Naive B cell (primary cell): ENCODE results near the gene COQ3. TPM values are rescaled to one million over a fixed set of nuclear protein-coding genes. Genes with fewer than 3 reads are reported as not detected.
"Not testable (repeated sequence)": the region's sequence is repeated elsewhere in the genome, so short reads cannot be mapped to it uniquely, and the experiment has no call there.

Experiments
- ATAC-seq, 2 donors: fragments of 150-1000 bp; cut with Tn5 transposase; 2 replicates each; pipeline ENCODE4 v1.10.0; 2021; ENCODE audit warnings: low read depth in 2 of 2, mild to moderate bottlenecking in 2 of 2, moderate library complexity in 2 of 2
- DNase-seq: peaks from one replicate; pipeline ENCODE4 v3.0.0; 2022
- H3K27ac Mint-ChIP-seq, 6 donors: one replicate each; pipeline ENCODE4 v1.8.0; 2020 to 2022; ENCODE audit warnings: mild to moderate bottlenecking in 6 of 6, mixed read lengths in 6 of 6, moderate library complexity in 5 of 6, inconsistent platforms in 2 of 6
- H3K27me3 Mint-ChIP-seq, 3 donors: one replicate each; pipeline ENCODE4 v1.8.0; 2021 to 2022; ENCODE audit warnings: mixed read lengths in 3 of 3, mild to moderate bottlenecking in 1 of 3
- H3K36me3 Mint-ChIP-seq, 2 donors: one replicate each; pipeline ENCODE4 v1.8.0; 2020 to 2022; ENCODE audit warnings: mixed read lengths in 2 of 2, inconsistent platforms in 1 of 2, mild to moderate bottlenecking in 1 of 2
- H3K4me1 Mint-ChIP-seq, 3 donors: one replicate each; pipeline ENCODE4 v1.8.0; 2020 to 2022; ENCODE audit warnings: mixed read lengths in 3 of 3, inconsistent platforms in 1 of 3, mild to moderate bottlenecking in 1 of 3, moderate library complexity in 1 of 3
- H3K4me3 Mint-ChIP-seq, 8 donors: one replicate each; pipeline ENCODE4 v1.8.0; 2020 to 2022; ENCODE audit warnings: mild to moderate bottlenecking in 8 of 8, mixed read lengths in 8 of 8, moderate library complexity in 8 of 8, inconsistent platforms in 2 of 8
- H3K9me3 Mint-ChIP-seq, 7 donors: one replicate each; pipeline ENCODE4 v1.8.0; 2020 to 2022; ENCODE audit warnings: mixed read lengths in 7 of 7, mild to moderate bottlenecking in 5 of 7, inconsistent platforms in 2 of 7, moderate library complexity in 1 of 7
- polyA plus RNA-seq, 6 donors: library from polyadenylated mRNA; unstranded; fragments of 300-500 nt; fragmentation: Illumina TruSeq; gene quantifications; one replicate each; pipeline ENCODE4 v1.2.3, GENCODE V29; 2021; ENCODE audit warnings: low read depth in 6 of 6

The COQ3 gene
- polyA plus RNA-seq, 6 donors from 2014 or later = 1.6 to 4.1 (median 3.8) TPM

DNA sequence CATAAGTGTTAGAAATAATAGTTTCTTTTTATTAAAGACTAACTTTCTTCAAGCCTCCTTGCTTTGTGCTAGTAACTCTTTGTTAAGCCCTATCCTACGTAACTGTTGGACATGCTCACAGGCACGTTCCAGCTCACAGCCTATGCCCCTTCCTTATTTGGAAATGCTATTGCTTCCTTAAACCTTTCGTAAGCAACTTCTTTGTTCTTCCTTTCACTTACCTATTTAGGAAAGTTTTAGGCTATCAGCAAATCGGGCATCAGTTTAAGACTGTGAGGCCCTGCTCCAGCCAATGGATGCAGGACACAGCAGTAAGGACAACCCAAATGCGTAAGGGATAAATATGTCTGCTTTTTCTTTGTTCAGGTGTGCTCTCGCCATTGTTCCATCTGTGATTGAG is 58.7 kb downstream of the COQ3 start:
- peaks cover 21 to 43% (median 30%) of the 10 kb centered on the region in 3 donors for H3K27me3 Mint-ChIP-seq
- H3K9me3 Mint-ChIP-seq, H3K27ac Mint-ChIP-seq: not testable (repeated sequence)

DNA sequence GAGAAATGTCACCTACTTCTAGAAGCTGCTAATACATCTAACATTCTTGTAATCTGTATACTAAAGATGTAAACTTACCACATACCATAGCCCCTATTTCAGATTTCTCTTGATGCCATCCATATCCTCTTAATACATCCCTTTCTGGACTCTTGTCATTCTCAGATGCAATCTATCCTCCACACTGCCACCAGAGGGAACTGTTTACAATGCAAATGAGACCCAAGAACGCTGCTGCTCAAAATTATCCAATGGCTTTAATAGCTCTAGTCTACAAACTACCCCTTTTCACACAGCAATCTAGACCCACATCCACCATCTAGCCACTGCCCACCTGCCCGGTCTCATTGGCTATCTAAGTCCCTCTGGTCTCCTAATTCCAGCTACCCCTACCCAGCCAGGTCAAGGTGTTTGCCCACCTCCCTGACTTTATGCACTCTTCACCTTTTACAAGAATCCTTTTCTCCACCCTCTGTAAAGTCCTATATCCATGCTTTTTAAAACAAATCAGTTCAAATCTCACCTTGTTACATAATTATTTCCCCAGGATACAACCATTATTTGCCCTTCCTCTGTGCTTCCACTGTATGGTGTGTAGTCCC is 59.4 kb downstream of the COQ3 start:
- no peak for DNase-seq
- Mint-ChIP-seq H3K9me3 (no peaks in the 10 kb centered on the region), H3K27ac (no peak overlapping the region), H3K4me3 (no peak overlapping the region), H3K27me3 (peaks cover 23 to 41% (median 27%) of the 10 kb centered on the region in 3 donors), H3K36me3 (no peaks in the 10 kb centered on the region), H3K4me1 (peaks cover 0 to 4% (median 0%) of the 10 kb centered on the region in 3 donors)
- peak in 1 of 2 donors; percentile 33 for ATAC-seq

More for the DNA sequence above, 58.7 kb downstream of the COQ3 start:
- not testable (repeated sequence) for H3K4me3 Mint-ChIP-seq, H3K36me3 Mint-ChIP-seq, H3K4me1 Mint-ChIP-seq, ATAC-seq, DNase-seq

GRCh38 chr6:99333068-99333467 is 60.9 kb downstream of the COQ3 start:
- Mint-ChIP-seq H3K36me3 (no peaks in the 10 kb centered on the region), H3K27me3 (peaks cover 11 to 25% (median 12%) of the 10 kb centered on the region in 3 donors), H3K9me3 (no peaks in the 10 kb centered on the region), H3K4me3 (no peak overlapping the region), H3K4me1 (peaks cover 0 to 4% (median 0%) of the 10 kb centered on the region in 3 donors), H3K27ac (no peak overlapping the region)
- ATAC-seq (peak in 1 of 2 donors; percentile 35), DNase-seq (no peak)

- H3K9me3 Mint-ChIP-seq = no peaks in the 10 kb centered on the region
- H3K36me3 Mint-ChIP-seq = no peaks in the 10 kb centered on the region
- DNase-seq (no peak), ATAC-seq (no peak)
- no peak overlapping the region for H3K27ac Mint-ChIP-seq
- H3K27me3 Mint-ChIP-seq = peaks cover under 1 to 16% (median 6%) of the 10 kb centered on the region in 3 donors
- no peak overlapping the region for H3K4me3 Mint-ChIP-seq
- H3K4me1 Mint-ChIP-seq = peaks cover 0 to 4% (median 0%) of the 10 kb centered on the region in 3 donors
These were observed 62.5 kb downstream of the COQ3 start for GRCh38 chr6:99331531-99331930.

DNA sequence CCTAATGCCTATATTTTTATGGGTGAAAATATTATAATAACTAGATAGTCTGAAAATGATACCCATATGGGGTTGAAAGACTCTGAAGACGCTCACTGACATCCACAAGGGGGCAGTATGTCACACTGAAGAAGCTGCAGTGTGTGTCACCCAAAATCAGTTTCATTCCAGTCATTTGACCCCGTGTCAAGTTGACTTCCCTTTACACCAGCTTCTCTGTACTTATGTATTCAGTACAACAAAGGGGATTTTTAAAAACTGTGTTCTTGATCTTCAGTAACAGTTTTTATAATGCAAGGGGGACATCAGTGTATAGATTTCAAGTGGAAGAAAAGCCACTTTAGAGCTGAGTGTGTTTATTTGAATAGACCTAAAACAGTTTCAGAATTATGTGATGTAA is 63.8 kb downstream of the COQ3 start:
- Mint-ChIP-seq H3K4me1 (peaks cover 0 to 4% (median 0%) of the 10 kb centered on the region in 3 donors), H3K27me3 (peaks cover 0 to 12% (median 6%) of the 10 kb centered on the region in 3 donors), H3K4me3 (no peak overlapping the region), H3K36me3 (no peaks in the 10 kb centered on the region), H3K9me3 (no peaks in the 10 kb centered on the region), H3K27ac (peak overlapping the region in 1 of 6 donors; percentile 39)
- ATAC-seq (peak; percentile 87 to 88), DNase-seq (peak; percentile 36)

- no peak for ATAC-seq
- Mint-ChIP-seq H3K27me3 (peaks cover 14 to 32% (median 29%) of the 10 kb centered on the region in 3 donors), H3K4me3 (no peak overlapping the region), H3K27ac (no peak overlapping the region), H3K9me3 (no peaks in the 10 kb centered on the region), H3K4me1 (peaks cover 0 to 1% (median 0%) of the 10 kb centered on the region in 3 donors), H3K36me3 (no peaks in the 10 kb centered on the region)
- no peak for DNase-seq
These were observed 69.0 kb downstream of the COQ3 start for GRCh38 chr6:99324996-99325395.

Other genes with a start within 250 kb of the COQ3 start
- not detected for gene FAXC, start 44.5 kb downstream of the COQ3 start, polyA plus RNA-seq
- 100 to 1,000 TPM; 104 to 138 (median 121) TPM for gene PNISR, start 31.1 kb upstream of the COQ3 start, polyA plus RNA-seq
- gene USP45, start 121.2 kb upstream of the COQ3 start, polyA plus RNA-seq = 10 to 100 TPM in 2 of 6 donors, 1 to 10 TPM in 4; 7.3 to 16.1 (median 9.3) TPM
- 10 to 100 TPM; 41.4 to 49.7 (median 44.1) TPM for gene CCNC, start 174.5 kb upstream of the COQ3 start, polyA plus RNA-seq
- not detected for gene PRDM13, start 212.6 kb upstream of the COQ3 start, polyA plus RNA-seq